Fibroblast of villous mesenchyme (primary cell): Measurements from ENCODE around the gene MTA3. TPM values are rescaled to one million over a fixed set of nuclear protein-coding genes. Genes with fewer than 3 reads are reported as not detected.

Experiments
- DNase-seq: peaks from one replicate; pipeline ENCODE4 v3.0.0-alpha.2; 2010; ENCODE audit warnings: low read depth
- H3K4me3 ChIP-seq: 2 replicates; pipeline ENCODE4 v1.5.1; 2011; ENCODE audit warnings: low read depth, mild to moderate bottlenecking, low read length
- CTCF ChIP-seq: IDR thresholded peaks from 2 replicates; pipeline ENCODE4 v1.5.1; 2012; ENCODE audit warnings: low read depth, mild to moderate bottlenecking, low read length; ENCODE audit not compliant: insufficient read depth
- total RNA-seq: library from RNA; depleted of rRNA; stranded (reverse); fragments of >200 nt; gene quantifications from 2 replicates; pipeline ENCODE4 v1.2.3, GENCODE V29; 2012

MTA3 gene
- total RNA-seq, 1 donor, result 32.0 TPM

- DNase-seq, result no peak
- TF ChIP-seq CTCF, result no peak
Observed at GRCh38 chr2:42758751-42759150, 190.3 kb downstream of the MTA3 start.

GRCh38 chr2:42761554-42761953, 193.1 kb downstream of the MTA3 start:
- no peak overlapping the region for H3K4me3 ChIP-seq
- no peak for TF ChIP-seq CTCF
- no peak for DNase-seq

More at GRCh38 chr2:42758751-42759150, 190.3 kb downstream of the MTA3 start:
- H3K4me3 ChIP-seq, result no peak overlapping the region

GRCh38 chr2:42762155-42762554, 193.7 kb downstream of the MTA3 start:
- TF ChIP-seq CTCF, result no peak
- no peak for DNase-seq
- no peak overlapping the region for H3K4me3 ChIP-seq

- TF ChIP-seq CTCF, result no peak
- H3K4me3 ChIP-seq, result no peak overlapping the region
- no peak for DNase-seq
Observed at GRCh38 chr2:42762823-42763804, 194.7 kb downstream of the MTA3 start.

- no peak for DNase-seq
- no peak for TF ChIP-seq CTCF
- H3K4me3 ChIP-seq, result no peak within 1 kb of the TSS
Observed at GRCh38 chr2:42764096-42764495, 195.7 kb downstream of the MTA3 start, which contains the start of gene OXER1. Gene OXER1 (minus strand): TSS chr2:42764135. CDS start chr2:42764062, 73 bp downstream.

GRCh38 chr2:42764901-42765300, 196.5 kb downstream of the MTA3 start:
- H3K4me3 ChIP-seq, result no peak overlapping the region
- TF ChIP-seq CTCF, result no peak
- DNase-seq, result no peak

GRCh38 chr2:42765686-42766085, 197.3 kb downstream of the MTA3 start:
- no peak for TF ChIP-seq CTCF
- H3K4me3 ChIP-seq, result no peak overlapping the region

More at GRCh38 chr2:42765686-42766085, 197.3 kb downstream of the MTA3 start:
- DNase-seq, result no peak
